Right atrium auricular region (tissue), 2 donors: Measurements from ENCODE around the gene MRPS15. TPM values are rescaled to one million over a fixed set of nuclear protein-coding genes. Genes with fewer than 3 reads are reported as not detected.

Source experiments
- DNase-seq: peaks from one replicate; pipeline ENCODE4 v3.0.0-alpha.2; 2019; ENCODE audit warnings: low spot score
- H3K27ac ChIP-seq, 2 donors: fragments of 200-600 bp; sonication (generic); 1 replicate in 1 of 2; 2 replicates in 1 of 2; pipeline ENCODE4 v1.5.1; 2016 to 2019
- H3K27me3 ChIP-seq, 2 donors: fragments of 200-600 bp; sonication (generic); one replicate each; pipeline versions ENCODE4 v1.5.1 to v1.6.0; 2017 to 2019
- H3K36me3 ChIP-seq: fragments of 200-600 bp; sonication (generic); one replicate; pipeline ENCODE4 v1.5.1; 2016
- H3K4me1 ChIP-seq, 2 donors: fragments of 200-600 bp; sonication (generic); one replicate each; pipeline versions ENCODE4 v1.5.1 to v1.6.0; 2017 to 2019
- H3K4me3 ChIP-seq, 2 donors: fragments of 200-600 bp; sonication (generic); 1 replicate in 1 of 2; 2 replicates in 1 of 2; pipeline ENCODE4 v1.5.1; 2017 to 2019; ENCODE audit warnings: mild to moderate bottlenecking in 1 of 2, moderate library complexity in 1 of 2
- H3K9me3 ChIP-seq, 2 donors: fragments of 200-600 bp; sonication (generic); one replicate each; pipeline ENCODE4 v1.5.1; 2019
- total RNA-seq, 2 donors: library from RNA; depleted of rRNA; stranded (reverse); fragments of >200 nt; gene quantifications; one replicate each; pipeline ENCODE4 v1.1.0, GENCODE V29; 2016
- TF ChIP-seq, protein P1 (sequence below), 2 donors: fragments of 200-600 bp; sonication (generic); IDR thresholded peaks; one replicate each; pipeline ENCODE4 v1.5.1; 2019; ENCODE audit warnings: antibody characterized with exemption in 2 of 2

The MRPS15 gene
- total RNA-seq, 2 donors from 2014 or later = 81.4 to 93.4 TPM

DNA sequence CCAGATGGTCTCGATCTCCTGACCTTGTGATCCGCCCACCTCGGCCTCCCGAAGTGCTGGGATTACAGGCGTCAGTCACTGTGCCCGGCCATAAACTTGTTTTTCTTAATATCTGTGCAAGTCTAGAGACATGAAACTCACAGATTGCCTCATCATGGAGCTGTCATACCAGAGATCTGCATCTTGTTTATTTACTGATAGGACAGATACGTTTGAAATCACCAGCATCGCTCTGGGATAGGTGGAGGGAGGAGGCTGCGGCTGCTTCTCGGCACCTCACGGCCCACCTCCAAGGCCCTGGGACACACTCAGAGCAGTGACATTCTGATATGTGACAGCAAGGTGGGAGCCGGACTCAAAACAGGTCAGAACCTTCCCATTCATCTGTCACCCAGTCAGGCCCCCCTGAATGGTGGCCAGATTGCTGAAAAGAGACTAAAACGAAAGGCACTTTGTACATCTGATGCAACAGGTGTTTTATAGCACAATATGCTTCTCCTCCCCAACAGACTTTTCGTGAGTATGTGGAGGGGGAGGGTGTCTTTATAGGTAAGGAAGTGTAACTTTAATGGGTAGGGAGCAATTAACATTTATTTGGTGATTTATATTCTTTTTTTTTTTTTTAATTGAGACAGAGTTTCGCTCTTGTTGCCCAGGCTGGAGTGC, 48.4 kb downstream of the MRPS15 start:
- H3K4me1 ChIP-seq = peaks cover 0 to 21% of the 10 kb centered on the region in 2 donors
- no peaks in the 10 kb centered on the region for H3K9me3 ChIP-seq
- no peak overlapping the region for H3K27ac ChIP-seq
- no peak overlapping the region for H3K4me3 ChIP-seq
- H3K36me3 ChIP-seq = no peaks in the 10 kb centered on the region
- TF ChIP-seq, protein P1, sequence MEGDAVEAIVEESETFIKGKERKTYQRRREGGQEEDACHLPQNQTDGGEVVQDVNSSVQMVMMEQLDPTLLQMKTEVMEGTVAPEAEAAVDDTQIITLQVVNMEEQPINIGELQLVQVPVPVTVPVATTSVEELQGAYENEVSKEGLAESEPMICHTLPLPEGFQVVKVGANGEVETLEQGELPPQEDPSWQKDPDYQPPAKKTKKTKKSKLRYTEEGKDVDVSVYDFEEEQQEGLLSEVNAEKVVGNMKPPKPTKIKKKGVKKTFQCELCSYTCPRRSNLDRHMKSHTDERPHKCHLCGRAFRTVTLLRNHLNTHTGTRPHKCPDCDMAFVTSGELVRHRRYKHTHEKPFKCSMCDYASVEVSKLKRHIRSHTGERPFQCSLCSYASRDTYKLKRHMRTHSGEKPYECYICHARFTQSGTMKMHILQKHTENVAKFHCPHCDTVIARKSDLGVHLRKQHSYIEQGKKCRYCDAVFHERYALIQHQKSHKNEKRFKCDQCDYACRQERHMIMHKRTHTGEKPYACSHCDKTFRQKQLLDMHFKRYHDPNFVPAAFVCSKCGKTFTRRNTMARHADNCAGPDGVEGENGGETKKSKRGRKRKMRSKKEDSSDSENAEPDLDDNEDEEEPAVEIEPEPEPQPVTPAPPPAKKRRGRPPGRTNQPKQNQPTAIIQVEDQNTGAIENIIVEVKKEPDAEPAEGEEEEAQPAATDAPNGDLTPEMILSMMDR (IDR thresholded peaks at IDR 0.05) = no peak
- H3K27me3 ChIP-seq = no peaks in the 10 kb centered on the region
- no peak for DNase-seq

DNA sequence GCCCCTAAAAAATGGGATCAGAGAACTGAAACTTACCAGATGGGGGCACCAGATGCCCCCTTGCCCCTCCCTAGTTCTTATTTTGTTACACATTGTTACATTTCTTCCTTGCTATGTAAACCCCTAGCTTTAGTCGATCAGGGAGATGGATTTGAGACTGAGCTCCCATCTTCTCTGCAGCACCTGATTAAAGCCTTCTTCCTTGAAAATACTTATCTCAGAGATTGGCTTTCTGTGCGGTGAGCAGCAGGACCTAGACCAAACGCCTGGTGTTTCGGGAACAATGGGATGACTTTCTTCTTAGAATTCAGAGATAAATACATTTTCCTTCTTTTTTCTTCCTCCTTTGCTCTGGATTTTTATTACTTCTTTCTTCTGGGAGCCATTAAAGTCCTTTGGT, 49.8 kb downstream of the MRPS15 start:
- no peaks in the 10 kb centered on the region for H3K9me3 ChIP-seq

GRCh38 chr1:36411674-36412648, 52.2 kb downstream of the MRPS15 start:
- H3K27me3 ChIP-seq = no peaks in the 10 kb centered on the region
- H3K27ac ChIP-seq = no peak overlapping the region
- no peaks in the 10 kb centered on the region for H3K36me3 ChIP-seq
- no peak overlapping the region for H3K4me3 ChIP-seq
- H3K4me1 ChIP-seq = no peaks in the 10 kb centered on the region
- no peaks in the 10 kb centered on the region for H3K9me3 ChIP-seq
- TF ChIP-seq, protein P1 (IDR thresholded peaks at IDR 0.05) = no peak
- DNase-seq = no peak

More for the DNA sequence above, 49.8 kb downstream of the MRPS15 start:
- no peak overlapping the region for H3K27ac ChIP-seq
- no peaks in the 10 kb centered on the region for H3K27me3 ChIP-seq
- peaks cover 0 to 7% of the 10 kb centered on the region in 2 donors for H3K4me1 ChIP-seq
- TF ChIP-seq, protein P1 (IDR thresholded peaks at IDR 0.05) = no peak
- no peak overlapping the region for H3K4me3 ChIP-seq
- H3K36me3 ChIP-seq = no peaks in the 10 kb centered on the region
- DNase-seq = no peak

GRCh38 chr1:36408479-36408878, 55.7 kb downstream of the MRPS15 start:
- H3K36me3 ChIP-seq = no peaks in the 10 kb centered on the region
- TF ChIP-seq, protein P1 (IDR thresholded peaks at IDR 0.05) = no peak
- H3K4me1 ChIP-seq = no peaks in the 10 kb centered on the region
- H3K27me3 ChIP-seq = no peaks in the 10 kb centered on the region
- no peak overlapping the region for H3K4me3 ChIP-seq
- DNase-seq = no peak
- no peaks in the 10 kb centered on the region for H3K9me3 ChIP-seq
- no peak overlapping the region for H3K27ac ChIP-seq

DNA sequence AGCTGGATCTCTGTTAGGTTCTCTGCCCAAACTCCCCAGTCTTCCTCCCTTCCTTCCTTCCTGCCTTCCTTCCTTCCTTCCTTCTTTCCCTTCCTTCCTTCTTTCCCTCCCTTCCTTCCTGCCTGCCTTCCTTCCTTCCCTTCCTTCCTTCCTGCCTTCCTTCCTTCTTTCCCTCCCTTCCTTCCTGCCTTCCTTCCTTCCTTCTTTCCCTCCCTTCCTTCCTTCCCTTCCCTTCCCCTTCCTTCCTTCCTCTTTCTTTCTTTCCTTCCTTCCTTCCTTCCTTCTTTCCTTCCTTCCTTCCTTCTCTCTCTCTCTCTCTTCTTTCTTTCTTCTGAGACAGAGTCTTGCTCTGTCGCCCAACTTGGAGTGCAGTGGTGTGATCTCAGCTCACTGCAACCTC, 57.7 kb downstream of the MRPS15 start:
- H3K4me3 ChIP-seq = no peak overlapping the region
- no peak for DNase-seq
- H3K27me3 ChIP-seq = no peaks in the 10 kb centered on the region
- H3K36me3 ChIP-seq = no peaks in the 10 kb centered on the region
- no peak overlapping the region for H3K27ac ChIP-seq
- TF ChIP-seq, protein P1 (IDR thresholded peaks at IDR 0.05) = no peak
- H3K9me3 ChIP-seq = no peaks in the 10 kb centered on the region
- no peaks in the 10 kb centered on the region for H3K4me1 ChIP-seq

Other genes with a start within 250 kb of the MRPS15 start
- gene THRAP3, start 239.9 kb downstream of the MRPS15 start, total RNA-seq = 10 to 100 TPM; 64.3 to 66.4 TPM
- gene SH3D21, start 158.0 kb downstream of the MRPS15 start, total RNA-seq = 1 to 10 TPM; 1.2 to 1.4 TPM
- gene EVA1B, start 140.7 kb downstream of the MRPS15 start, total RNA-seq = 10 to 100 TPM; 24.6 to 45.8 TPM
- gene STK40, start 78.5 kb downstream of the MRPS15 start, total RNA-seq = 10 to 100 TPM; 50.5 to 74.7 TPM
- gene LSM10, start 66.5 kb downstream of the MRPS15 start, total RNA-seq = 10 to 100 TPM; 55.3 to 59.9 TPM
- 1 to 10 TPM; 4.9 to 7.9 TPM for gene OSCP1, start 13.9 kb downstream of the MRPS15 start, total RNA-seq
- 1 to 10 TPM; 3.4 to 9.3 TPM for gene CSF3R, start 18.5 kb upstream of the MRPS15 start, total RNA-seq